Skin of body (tissue), 2 donors: ENCODE results near the gene UVRAG. TPM values are rescaled to one million over a fixed set of nuclear protein-coding genes. Genes with fewer than 3 reads are reported as not detected.

Experiments
- DNase-seq: peaks from one replicate; lab custom pipeline; 2025; lab: John Stamatoyannopoulos, UW
- total RNA-seq: library from RNA; depleted of rRNA; stranded (reverse); fragments of >200 nt; gene quantifications from one replicate; pipeline ENCODE4 v1.2.3, GENCODE V29; 2014

UVRAG gene
- 28.5 TPM for total RNA-seq

DNA sequence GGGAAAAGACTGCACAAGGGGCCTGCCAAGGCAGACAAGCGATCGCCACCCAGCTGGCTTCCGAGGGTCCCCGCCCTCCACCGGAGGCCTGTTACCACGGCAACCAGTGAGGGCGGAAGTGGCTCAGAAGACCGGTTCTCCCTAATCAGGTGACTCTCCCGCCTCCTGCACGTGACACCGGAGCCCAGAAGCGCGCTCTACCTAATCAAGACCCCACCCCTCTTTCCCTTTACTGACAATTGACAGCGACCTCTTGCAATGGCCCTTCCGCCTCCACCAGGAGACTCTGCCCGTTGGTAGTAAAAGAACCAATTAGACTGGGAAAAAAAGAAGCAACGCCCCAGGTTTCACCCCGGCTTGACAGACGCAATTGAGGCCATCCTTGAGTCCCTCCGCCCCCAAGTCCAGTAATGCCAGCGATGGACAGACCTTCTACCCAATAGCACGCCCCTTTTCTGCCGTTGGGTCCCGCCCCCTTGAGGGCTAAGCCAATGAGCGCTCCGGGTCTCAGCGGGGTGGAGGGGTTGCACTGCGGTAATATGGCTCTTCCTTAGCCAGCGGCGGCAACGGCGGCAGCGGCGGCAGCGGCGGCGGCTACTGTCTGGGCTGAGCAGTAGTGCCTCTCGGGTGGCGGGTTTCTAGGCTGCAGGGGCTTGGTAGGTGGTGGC, at the start of gene UVRAG:
UVRAG (plus strand) TSS at position 534 of the 668 bp plus-strand sequence. CDS start 198 bp downstream, outside the sequence.
- peak; percentile 99 for DNase-seq

DNA sequence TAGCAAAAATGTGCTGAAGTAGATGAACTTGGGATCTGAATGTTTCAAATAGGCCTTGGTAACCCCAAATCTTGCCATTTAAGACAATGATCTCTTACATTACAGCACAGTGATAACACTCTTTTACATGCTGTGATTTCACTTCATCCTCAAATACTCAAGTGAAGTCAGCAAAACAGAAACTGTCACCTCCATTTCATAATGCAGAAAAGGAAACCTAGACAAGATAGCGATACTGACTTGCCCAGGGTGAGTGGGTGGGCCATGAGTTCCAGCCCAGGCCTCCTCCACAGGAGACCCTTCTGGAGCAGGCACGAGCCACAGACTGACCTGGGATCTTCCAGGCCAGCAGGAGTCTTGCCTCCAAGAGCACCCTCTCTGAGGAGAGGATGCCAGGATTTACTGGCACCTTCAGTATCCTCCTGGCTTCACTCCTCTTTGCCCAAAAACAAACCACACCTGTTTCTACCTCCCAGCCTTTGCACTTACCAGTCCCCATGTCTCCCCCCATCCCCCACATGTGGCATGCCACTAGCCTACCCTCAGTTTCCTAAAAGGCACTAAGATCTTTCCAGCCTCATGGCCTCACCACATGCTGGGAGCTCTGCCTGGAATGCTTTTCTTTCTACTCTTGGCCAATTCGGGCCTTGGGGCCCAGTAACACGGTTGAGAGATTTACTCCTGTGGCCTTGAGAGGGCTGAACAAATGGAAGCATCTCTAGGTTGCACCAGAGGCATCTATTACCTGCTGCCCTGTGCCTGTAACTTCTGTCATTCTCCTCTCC, 48.4 kb upstream of the UVRAG start:
- no peak for DNase-seq

DNA sequence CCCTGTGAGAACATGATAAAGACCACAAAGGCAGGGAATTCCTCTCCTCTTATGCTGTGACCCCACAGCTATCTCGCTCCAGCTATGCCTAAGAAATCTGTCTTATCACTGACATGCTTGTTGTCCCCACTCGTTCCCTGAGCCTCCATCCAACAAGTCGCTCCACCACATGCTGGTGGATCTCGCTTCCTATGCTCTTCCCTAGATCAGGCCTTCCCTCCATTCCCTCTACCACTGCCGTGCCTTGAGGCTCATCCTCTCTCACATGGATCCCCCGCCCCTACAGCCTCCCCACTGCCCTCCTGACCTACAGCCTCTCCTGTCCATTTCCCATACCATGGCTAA, 47.8 kb upstream of the UVRAG start:
- DNase-seq = no peak

DNA sequence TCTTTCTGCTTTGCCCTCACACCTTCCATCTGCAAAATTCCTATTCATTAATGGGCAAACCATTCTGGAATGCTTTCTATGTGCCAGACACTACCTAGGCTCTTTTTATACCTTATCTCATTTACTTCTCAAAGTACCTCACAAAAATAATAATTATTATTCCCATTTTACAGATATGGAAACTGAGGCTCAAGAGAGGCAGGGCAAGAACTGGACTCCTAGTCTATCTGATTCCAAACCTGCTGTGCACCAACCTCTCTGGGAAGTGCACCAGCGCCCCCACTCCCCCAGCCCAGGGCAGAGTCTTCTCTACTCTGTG, 47.3 kb upstream of the UVRAG start:
- no peak for DNase-seq

DNA sequence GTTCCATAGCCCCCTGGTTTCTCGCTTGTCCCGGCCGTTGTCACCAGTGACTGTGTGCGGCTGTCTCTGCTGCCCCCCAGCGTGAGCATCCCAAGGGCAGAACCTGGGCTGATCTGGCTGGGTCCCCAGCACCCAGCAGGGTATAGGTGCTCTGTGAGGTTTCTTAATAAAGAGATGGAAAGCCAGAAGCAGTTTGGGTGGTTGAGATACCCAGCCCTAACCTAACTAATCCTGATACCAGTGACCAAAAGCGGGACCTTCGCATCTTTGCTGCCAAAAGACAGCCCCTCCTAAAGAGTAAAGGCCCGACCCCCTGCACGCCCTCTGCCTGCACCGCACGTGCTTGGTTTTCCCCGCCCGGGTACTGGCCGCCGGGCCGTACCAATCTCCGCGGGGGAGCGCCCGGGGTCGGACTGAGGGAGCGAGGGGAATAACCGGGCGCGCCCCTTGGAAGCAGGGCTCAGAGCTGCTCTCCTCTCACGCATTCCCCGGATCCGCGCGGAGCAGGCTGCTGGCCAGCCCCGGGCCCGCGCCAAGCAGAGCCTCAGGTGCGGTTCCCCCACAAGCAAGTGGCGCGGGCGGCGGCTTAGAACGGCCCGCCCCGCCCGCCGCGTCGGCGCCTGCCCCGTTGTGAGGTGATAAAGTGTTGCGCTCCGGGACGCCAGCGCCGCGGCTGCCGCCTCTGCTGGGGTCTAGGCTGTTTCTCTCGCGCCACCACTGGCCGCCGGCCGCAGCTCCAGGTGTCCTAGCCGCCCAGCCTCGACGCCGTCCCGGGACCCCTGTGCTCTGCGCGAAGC, 46.7 kb upstream of the UVRAG start, which contains the start of gene DGAT2:
DGAT2 (plus strand) TSS at position 667 of the 797 bp plus-strand sequence. CDS start 214 bp downstream, outside the sequence.
- peak; percentile 4 for DNase-seq

DNA sequence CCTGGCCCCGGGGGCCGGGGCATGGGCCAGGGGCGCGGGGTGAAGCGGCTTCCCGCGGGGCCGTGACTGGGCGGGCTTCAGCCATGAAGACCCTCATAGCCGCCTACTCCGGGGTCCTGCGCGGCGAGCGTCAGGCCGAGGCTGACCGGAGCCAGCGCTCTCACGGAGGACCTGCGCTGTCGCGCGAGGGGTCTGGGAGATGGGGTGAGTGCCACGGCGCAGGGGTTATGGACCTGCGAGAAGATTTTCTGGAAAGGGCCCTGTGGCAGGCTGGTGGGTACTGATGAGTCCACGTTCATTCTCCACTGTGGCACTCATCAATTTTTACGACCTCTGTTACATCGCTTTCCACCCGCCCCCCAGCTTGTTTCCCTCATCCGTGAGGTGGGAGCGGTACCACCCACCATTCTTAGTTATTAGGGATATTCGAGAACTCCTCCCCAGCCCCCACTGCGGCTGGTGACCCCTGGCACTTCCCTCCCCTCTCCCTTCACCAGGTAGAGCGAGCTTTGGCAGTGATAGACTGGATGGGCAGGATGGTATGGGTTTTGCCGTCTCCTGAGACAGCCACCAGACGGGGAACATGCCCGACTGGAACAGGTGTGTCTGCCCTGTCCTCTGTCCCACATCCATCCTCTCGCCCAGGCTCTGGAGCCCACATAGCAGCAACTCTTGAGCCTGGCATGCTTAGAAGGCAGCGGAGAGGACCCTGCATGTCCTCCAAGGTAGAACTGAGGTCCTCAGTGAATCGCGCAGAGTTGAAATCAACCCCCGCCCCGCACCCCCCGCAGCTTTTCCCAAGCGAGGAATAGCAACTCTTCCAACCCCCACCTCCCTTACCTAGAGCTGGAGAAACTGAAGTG, 45.9 kb upstream of the UVRAG start:
- DNase-seq = no peak

DNA sequence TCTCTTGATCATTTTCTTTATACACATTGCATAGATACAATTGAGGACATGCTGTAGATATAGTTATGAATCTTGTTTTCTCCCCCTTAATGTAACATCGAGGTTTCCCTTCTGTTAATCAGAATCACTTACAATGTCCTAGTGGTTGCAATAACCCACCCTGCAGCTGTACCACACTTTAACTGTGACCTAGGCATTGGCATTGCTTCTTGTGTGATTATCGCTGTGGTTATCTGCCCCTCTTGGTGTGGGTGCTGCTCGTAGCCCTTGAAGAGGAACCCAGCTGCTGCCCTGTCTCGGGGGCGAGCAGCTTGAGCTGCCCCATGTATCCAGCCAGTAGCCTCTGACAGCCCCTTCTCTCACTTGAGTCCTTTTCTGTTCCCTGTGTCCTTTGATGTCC, 44.9 kb upstream of the UVRAG start:
- no peak for DNase-seq

- DNase-seq = no peak
Measured at GRCh38 chr11:75771646-75772410, 43.2 kb upstream of the UVRAG start.

DNA sequence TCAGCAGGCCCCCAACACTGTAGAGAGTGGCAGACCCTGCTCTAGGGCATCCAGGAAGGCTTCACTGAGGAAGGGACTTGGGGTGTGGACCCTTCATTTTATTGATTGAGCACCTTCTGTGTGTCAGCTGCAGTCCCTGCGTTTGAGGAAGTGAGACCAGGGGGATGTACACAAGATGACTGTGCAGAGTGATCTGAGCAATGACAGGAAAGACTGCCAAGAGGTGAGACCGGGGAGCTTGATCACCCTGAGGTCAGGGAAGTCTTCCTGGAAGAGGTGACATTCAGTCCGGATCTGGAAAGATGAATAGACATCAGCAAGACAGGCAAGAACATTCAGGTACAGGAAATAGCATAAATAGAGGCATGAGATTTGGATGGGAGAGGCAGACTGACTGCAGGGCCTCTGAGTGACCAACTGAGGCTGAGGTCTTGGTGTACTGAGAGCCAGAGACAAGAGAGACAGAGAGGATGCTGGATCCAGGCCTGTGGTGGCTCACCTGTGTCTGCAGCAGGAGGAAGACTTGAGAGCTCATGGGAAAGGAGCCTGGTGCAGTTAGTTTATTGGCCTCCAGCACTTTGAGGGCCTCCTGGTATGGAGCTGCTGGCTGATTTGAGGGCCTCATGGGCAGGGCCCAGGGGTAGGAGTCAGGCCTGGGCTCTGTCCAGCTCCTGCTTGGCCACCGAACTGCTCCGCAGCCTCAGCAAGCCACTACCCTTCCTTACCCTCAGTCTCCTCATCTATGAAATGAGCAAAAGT, 41.2 kb upstream of the UVRAG start:
- no peak for DNase-seq

- no peak for DNase-seq
Measured at GRCh38 chr11:75775056-75775455, 40.0 kb upstream of the UVRAG start.

DNA sequence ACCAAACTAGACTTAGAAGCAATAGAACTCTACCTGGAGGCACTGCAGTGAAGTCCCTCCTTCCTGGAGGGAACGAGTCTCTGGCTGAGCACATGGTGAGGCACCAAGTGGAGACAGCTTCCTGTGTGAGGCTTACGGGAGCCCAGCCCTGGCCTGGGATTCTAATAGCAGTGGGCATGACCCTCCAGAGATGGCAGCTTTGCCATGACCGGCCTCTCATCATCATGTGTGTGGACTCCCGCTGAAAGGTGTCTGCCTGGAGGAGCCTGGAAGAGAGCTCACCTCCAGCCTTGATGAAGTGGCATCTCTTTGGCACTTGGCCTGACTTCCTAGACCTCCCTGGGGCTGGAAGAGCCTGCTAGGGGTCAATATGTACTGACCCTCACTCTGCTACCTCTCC, 38.5 kb upstream of the UVRAG start:
- DNase-seq = no peak

DNA sequence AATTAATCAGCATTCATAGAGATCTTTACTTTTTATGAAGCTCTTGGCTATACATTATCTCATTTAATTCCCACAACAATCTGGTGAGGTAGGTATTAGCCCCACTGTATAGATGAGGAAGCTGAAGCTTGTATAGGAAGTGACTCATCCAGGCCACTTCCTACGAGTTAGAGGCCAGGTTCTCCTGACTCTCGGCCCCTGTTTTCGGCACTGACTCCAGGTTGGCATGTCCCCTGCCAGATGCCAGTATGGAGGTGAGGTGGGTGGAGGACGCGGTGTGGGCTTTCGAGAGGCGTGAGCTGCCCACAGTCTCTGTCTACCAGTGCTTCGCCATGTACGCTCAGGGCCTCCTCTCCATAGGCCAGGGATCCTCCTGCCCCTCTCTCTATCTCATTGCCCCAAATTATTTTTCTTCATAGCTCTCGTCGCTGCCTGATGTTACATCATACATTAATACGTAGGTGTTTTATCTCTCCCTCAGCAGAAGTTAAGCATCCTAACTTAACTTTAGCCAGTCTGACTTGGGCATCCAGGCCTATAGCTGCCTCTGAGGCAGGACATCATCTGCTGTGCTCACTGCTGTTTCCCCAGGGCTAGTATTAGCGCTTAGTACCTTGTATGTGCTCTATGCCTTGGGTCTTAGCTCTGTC, 37.4 kb upstream of the UVRAG start:
- DNase-seq = no peak

DNA sequence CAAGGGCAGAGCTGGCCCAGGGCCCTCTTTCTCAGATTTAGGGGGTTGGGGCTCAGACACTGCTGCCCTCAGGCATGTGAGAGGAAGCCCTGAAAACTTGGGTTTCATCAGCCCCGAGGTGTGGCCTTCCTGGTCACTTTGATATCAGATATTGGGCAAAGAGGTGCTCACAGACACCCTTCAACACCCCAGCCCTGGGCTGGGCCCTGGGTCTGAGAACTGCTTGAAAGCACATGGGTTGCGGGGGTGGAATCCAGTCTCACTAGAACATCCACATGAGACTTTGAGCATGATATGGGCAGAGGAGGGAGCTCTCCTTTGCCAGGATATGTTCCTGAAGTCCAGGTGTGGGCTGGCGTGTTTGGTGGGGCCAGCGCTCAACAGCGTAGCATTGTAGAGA, 36.0 kb upstream of the UVRAG start:
- DNase-seq = no peak

GRCh38 chr11:75779960-75780359, 35.0 kb upstream of the UVRAG start:
- no peak for DNase-seq

DNA sequence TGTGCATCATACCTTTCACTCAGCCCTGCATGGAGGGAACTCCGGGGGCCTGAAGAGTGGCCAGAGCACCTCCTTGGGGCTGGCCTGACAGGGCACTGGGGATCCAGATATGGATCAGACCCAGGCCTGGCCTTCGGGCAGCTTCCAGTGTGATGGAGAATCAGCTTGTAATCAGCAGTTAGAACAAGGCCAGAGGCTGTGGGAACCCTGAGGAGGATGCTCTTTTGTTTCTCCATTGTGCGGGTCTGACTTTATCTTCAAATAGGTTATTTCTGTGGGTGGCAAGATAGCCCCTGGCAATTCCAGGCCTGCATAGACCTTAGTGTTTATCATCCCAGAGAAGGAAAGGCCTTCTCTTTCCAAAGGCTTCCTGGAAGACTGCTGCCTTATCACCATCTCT, 34.1 kb upstream of the UVRAG start:
- DNase-seq = no peak

- no peak for DNase-seq
Measured at GRCh38 chr11:75781296-75781695, 33.7 kb upstream of the UVRAG start.

DNA sequence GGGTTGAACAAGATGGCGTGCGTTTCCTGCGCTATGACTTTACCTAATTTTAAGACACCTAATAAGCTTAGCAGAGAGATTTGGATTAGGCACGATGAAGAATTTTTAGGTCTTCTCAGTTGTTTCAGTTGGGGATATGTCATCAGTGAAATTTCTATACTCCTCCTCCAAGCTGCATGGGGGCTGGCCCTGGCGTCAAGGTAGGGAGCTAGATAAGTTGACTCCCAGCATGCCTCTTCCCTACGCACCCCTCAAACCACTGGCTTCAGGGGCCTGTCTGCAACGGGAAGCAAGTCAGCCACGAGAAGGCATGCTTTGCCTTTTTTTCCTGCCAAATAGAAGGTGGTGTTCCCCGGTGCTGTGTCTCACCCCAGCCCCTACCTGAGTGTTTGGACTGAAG, 33.2 kb upstream of the UVRAG start:
- no peak for DNase-seq

GRCh38 chr11:75782540-75783263, 32.3 kb upstream of the UVRAG start:
- DNase-seq = no peak
